SK-N-MC (cell line): Measurements from ENCODE around the gene TRPM7.

Experiments
- DNase-seq: peaks from one replicate; pipeline ENCODE4 v3.0.0-alpha.2; 2011; ENCODE audit warnings: low read depth, low spot score
- H3K27ac ChIP-seq: fragments of 200-600 bp; sonication (generic); 2 replicates; pipeline ENCODE4 v1.5.1; 2016; ENCODE audit warnings: mixed run types
- H3K36me3 ChIP-seq: fragments of 200-600 bp; sonication (generic); 2 replicates; pipeline ENCODE4 v1.6.1; 2017; ENCODE audit warnings: antibody characterized with exemption, low read length, mixed read lengths; ENCODE audit not compliant: insufficient read depth
- H3K4me3 ChIP-seq: fragments of 200-600 bp; sonication (generic); 2 replicates; pipeline ENCODE4 v1.5.1; 2016
- H3K9ac ChIP-seq: fragments of 200-600 bp; sonication (generic); 2 replicates; pipeline ENCODE4 v1.8.0; 2017; ENCODE audit warnings: mixed run types, mixed read lengths; ENCODE audit not compliant: insufficient read length
- H3K9me3 ChIP-seq: fragments of 200-600 bp; sonication (generic); 2 replicates; pipeline ENCODE4 v1.6.1; 2017; ENCODE audit warnings: low read depth, mild to moderate bottlenecking, antibody characterized with exemption, low read length, moderate library complexity, mixed read lengths
- EZH2 ChIP-seq: fragments of 200-600 bp; sonication (generic); IDR thresholded peaks from one replicate; pipeline ENCODE4 v1.6.1; 2017; ENCODE audit warnings: antibody characterized with exemption
- FOXP2 ChIP-seq: optimal IDR thresholded peaks from 2 replicates; pipeline ENCODE3; 2011; ENCODE audit warnings: mild to moderate bottlenecking, moderate library complexity; ENCODE audit not compliant: insufficient read depth; ENCODE audit errors: extremely low read length, control extremely low read depth
- POLR2AphosphoS5 ChIP-seq: IDR thresholded peaks from 2 replicates; pipeline ENCODE4 v1.6.1; 2012; ENCODE audit warnings: mild to moderate bottlenecking, low read depth, low read length, borderline replicate concordance

The TRPM7 gene

DNA sequence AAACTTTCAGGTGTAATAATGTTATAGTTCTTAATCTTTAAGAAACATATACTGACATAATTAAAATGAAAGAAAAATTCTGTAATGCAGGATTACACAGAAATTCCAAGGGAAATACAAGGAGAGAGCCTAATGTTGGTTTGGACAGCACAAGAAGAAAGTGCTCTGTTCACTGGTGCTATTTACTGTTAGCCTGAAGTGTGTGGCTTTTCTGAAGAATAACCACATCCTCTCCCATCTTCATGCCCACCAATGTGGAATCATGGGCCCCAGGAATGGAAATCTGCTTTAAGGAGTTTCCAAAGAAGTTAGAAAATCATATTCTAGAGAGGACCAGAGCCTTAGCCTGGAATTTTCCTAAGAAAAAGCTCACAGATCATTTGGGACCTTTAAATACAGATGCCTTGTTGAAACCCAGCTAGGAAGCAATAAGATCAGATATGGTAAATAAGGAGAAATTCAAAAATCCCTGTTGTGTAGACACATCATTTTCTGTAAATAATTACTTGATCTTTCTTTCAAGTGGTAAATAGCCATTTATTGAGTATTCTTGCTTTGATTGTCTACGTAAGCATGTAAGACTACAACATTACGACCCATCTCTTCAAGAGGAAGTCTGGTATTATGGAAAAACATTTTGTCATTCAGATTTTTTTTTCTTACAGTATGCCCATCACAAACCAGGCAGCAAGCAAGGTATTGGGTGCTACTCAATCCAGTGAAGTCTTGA, 129.8 kb downstream of the TRPM7 start:
- TF ChIP-seq FOXP2 (no peak), POLR2AphosphoS5 (no peak), EZH2 (no peak)
- Histone ChIP-seq H3K4me3 (no peak overlapping the region), H3K9me3 (no peaks in the 10 kb centered on the region), H3K9ac (no peak overlapping the region), H3K36me3 (peaks cover 12% of the 10 kb centered on the region), H3K27ac (no peak overlapping the region)
- DNase-seq, result no peak

DNA sequence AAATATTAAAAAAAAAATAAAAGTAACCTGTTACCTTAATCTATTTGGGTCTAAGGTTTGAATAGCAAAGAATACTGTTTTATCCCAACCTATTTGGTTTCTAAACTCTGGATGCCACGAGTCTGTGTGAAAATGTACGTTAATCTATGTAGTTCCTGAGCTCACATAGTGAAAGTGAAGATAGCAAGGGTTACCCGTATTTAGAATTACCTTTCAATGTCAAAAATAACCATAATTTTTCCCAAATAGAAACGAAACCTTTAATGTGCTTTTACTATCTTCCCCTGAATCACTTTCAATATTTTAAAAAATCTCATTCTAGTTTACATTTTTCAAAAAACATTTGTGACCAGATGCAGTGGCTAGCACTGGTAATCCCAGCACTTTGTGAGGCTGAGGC, 134.4 kb downstream of the TRPM7 start:
- no peaks in the 10 kb centered on the region for H3K9me3 ChIP-seq
- TF ChIP-seq FOXP2 (no peak), EZH2 (no peak), POLR2AphosphoS5 (no peak)
- H3K27ac ChIP-seq, result no peak overlapping the region
- DNase-seq, result no peak
- H3K4me3 ChIP-seq, result no peak overlapping the region
- H3K9ac ChIP-seq, result no peak overlapping the region
- no peaks in the 10 kb centered on the region for H3K36me3 ChIP-seq

DNA sequence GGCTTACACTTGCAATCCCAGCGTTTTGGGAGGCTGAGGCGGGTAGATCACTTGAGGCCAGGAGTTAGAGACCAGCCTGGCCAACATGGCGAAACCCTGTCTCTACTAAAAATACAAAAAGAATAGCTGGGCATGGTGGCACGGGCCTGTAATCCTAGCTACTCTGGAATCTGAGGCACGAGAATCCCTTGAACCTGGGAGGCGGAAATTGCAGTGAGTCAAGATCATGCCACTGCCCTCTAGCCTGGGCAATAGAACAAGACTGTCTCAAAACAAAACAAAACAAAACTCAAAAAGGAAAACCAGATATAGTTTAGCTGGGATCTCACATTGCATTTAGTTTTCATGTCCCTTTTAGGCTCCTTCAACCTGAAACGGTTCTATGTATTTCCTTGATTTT, 137.3 kb downstream of the TRPM7 start:
- no peak overlapping the region for H3K27ac ChIP-seq
- H3K9me3 ChIP-seq, result no peaks in the 10 kb centered on the region
- no peaks in the 10 kb centered on the region for H3K36me3 ChIP-seq
- H3K9ac ChIP-seq, result no peak overlapping the region
- no peak for TF ChIP-seq EZH2
- no peak for TF ChIP-seq FOXP2
- TF ChIP-seq POLR2AphosphoS5, result no peak
- no peak for DNase-seq
- H3K4me3 ChIP-seq, result no peak overlapping the region

DNA sequence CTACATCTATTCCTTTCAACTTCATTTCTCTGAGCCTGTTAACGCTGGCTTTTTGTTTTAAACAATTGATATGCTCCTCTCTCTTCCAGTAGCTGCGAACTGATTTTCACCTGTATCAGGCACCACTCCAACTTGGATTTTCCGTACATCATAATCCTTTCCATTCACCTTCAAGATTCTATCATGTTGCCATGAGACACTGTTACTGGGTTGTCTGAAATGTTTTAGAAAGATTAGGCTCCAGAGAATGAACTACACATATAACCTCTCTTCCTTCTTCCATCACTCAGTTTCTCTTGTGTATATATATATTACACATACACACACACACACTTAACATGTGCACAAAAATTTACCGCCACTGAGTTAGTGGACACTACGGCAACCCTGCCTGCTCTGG, 140.0 kb downstream of the TRPM7 start, which contains the start of gene USP50:
Gene USP50 (minus strand): TSS at position 101 of the 400 bp plus-strand sequence. CDS start 141 bp downstream, outside the sequence.
- H3K4me3 ChIP-seq, result no peak within 1 kb of the TSS

DNA sequence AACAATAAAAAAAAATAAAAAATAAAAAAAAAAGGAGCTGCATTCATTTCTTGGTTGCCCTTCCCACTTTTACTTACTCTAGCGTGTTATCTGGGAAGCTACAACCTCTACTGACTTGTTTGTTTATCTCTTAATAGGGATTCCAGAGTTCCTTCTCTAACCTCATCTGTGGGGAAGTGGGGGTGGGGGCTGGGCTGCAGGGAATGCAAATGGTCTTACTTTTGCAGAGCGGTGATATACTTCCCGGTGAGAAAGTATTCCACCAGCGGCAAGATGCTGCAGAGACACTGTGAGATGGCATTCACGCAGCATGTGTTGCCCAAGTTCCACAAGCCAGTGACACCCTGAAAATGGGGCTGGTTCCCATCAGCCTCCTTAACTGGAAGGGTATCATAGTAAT, 142.2 kb downstream of the TRPM7 start:
- H3K27ac ChIP-seq, result no peak overlapping the region
- H3K36me3 ChIP-seq, result no peaks in the 10 kb centered on the region
- DNase-seq, result no peak
- no peaks in the 10 kb centered on the region for H3K9me3 ChIP-seq
- TF ChIP-seq POLR2AphosphoS5 (no peak), FOXP2 (no peak)
- no peak overlapping the region for H3K4me3 ChIP-seq
- no peak overlapping the region for H3K9ac ChIP-seq

More for the DNA sequence above, 140.0 kb downstream of the TRPM7 start, which contains the start of gene USP50:
- H3K36me3 ChIP-seq, result no peaks in the 10 kb centered on the region
- TF ChIP-seq POLR2AphosphoS5 (no peak), FOXP2 (no peak), EZH2 (no peak)
- no peaks in the 10 kb centered on the region for H3K9me3 ChIP-seq
- no peak within 1 kb of the TSS for H3K9ac ChIP-seq
- no peak within 1 kb of the TSS for H3K27ac ChIP-seq
- DNase-seq, result no peak

DNA sequence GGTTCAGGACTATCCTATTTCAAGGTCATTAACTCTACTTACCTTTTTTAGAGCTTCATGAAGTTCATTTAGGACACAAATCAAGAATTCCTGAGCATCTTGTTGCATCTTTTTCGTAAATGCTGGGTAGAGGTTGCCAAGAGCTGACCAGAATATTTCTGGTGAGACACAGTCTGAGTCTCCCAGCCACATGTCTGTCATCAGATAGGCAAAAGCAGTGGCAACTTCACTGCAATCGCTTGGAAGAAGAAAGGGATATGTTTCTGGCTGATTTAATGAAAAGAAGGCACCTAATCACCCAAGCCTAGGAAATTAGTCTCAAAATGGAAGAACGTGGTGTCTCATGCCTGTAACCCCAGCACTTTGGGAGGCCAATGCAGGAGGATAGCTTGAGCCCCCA, 143.0 kb downstream of the TRPM7 start:
- no peak for DNase-seq
- H3K36me3 ChIP-seq, result no peaks in the 10 kb centered on the region
- H3K4me3 ChIP-seq, result no peak overlapping the region
- H3K9me3 ChIP-seq, result no peaks in the 10 kb centered on the region
- H3K9ac ChIP-seq, result no peak overlapping the region
- H3K27ac ChIP-seq, result no peak overlapping the region
- no peak for TF ChIP-seq EZH2
- no peak for TF ChIP-seq FOXP2
- TF ChIP-seq POLR2AphosphoS5, result no peak

DNA sequence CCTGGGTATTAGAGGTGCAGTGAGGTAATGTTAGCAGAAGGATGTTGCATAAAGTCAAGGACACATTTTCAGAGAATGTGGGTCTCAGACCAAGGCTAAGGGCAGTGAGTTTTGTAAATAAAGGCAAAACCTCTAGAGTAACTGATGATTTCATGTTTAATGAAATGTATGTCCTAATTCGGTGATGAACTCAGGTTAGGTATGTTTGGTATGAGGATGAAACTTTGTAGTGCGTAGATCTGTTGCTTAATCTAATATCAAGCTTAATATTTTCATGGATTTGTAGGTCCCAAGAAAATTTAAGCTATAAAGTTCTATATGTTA, 143.7 kb downstream of the TRPM7 start:
- Histone ChIP-seq H3K9me3 (no peaks in the 10 kb centered on the region), H3K36me3 (no peaks in the 10 kb centered on the region), H3K27ac (peak overlapping the region; percentile 99), H3K4me3 (no peak overlapping the region), H3K9ac (no peak overlapping the region)
- TF ChIP-seq EZH2 (no peak), FOXP2 (no peak), POLR2AphosphoS5 (no peak)
- DNase-seq, result no peak

DNA sequence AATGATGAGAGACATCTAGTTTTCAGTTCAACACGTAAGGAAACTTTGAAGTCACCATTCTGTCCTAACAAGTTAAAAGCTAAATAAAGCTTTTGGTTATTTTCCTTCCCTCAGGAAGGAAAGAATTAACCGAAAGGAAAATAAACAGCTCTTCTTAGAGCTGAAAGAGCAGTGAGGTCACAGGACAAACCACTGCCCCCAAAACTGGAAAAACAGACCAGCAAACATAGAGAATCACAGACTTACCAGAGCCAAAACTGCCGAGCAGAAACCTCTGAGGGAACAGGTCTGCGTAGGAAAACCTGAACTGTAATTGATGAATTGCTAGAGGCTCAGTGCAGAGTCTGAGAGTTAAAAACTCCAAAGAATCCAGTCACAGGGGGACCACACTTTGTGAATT, 154.8 kb downstream of the TRPM7 start:
- H3K4me3 ChIP-seq, result no peak overlapping the region
- no peak overlapping the region for H3K27ac ChIP-seq
- TF ChIP-seq EZH2, result no peak
- no peak for TF ChIP-seq FOXP2
- TF ChIP-seq POLR2AphosphoS5, result no peak
- no peaks in the 10 kb centered on the region for H3K9me3 ChIP-seq
- no peak overlapping the region for H3K9ac ChIP-seq
- DNase-seq, result no peak
- no peaks in the 10 kb centered on the region for H3K36me3 ChIP-seq

DNA sequence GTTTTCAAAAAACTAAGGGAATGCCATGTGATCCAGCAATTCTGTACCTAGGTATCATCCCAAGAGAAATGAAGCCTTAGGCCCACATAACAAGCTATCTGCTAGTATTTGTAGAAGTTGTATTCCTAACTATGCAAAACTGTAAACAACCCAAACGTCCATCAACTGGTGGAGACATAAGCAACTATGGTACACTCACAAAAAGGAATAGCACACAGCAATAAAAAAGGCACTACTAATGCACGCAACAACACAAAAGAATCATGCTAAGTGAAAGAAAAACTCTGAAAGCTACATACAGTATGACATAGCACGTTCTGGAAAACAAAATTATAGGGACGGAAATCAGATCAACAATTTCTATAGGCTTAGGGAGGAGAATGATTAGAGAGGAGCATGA, 155.4 kb downstream of the TRPM7 start:
- Histone ChIP-seq H3K36me3 (no peaks in the 10 kb centered on the region), H3K9me3 (no peaks in the 10 kb centered on the region), H3K9ac (no peak overlapping the region), H3K27ac (no peak overlapping the region), H3K4me3 (no peak overlapping the region)
- TF ChIP-seq POLR2AphosphoS5, result no peak
- no peak for TF ChIP-seq EZH2
- TF ChIP-seq FOXP2, result no peak
- DNase-seq, result no peak
